CD4-positive, alpha-beta T cell (primary cell): ENCODE data around the gene NAB2. TPM values are rescaled to one million over a fixed set of nuclear protein-coding genes. Genes with fewer than 3 reads are reported as not detected.

Experiments
- ATAC-seq: fragments of 200-7000 bp; cut with Tn5 transposase; one replicate; pipeline ENCODE4 v1.10.0; 2022; ENCODE audit warnings: mild to moderate bottlenecking; ENCODE audit not compliant: poor library complexity
- CTCF ChIA-PET: fragments of 350-600 bp; sonication (Branson Sonifier 250); formaldehyde crosslinking; loops from one replicate; lab custom pipeline; 2021; ENCODE audit warnings: antibody characterized with exemption, inconsistent platforms; lab: Charles Lee
- POLR2A ChIA-PET: fragments of 350-600 bp; sonication (Branson Sonifier 250); formaldehyde crosslinking; loops from one replicate; lab custom pipeline; 2021; ENCODE audit warnings: antibody characterized with exemption, inconsistent platforms; lab: Charles Lee
- DNase-seq, 14 experiments: peaks; one replicate each; pipeline ENCODE4 v3.0.0-alpha.2; 2013 to 2020; ENCODE audit warnings: mixed read lengths in 2 of 14
- H3K27ac ChIP-seq, 2 donors: one replicate each; pipeline versions ENCODE4 v1.5.1 to v1.7.0; 2013; ENCODE audit warnings: low read length in 2 of 2, low read depth in 1 of 2, mild to moderate bottlenecking in 1 of 2
- H3K27me3 ChIP-seq, 2 experiments: 1 replicate in 1 of 2; 2 replicates in 1 of 2; pipeline versions ENCODE4 v1.6.1 to v1.7.0; 2013; ENCODE audit warnings: low read length in 2 of 2, control low read depth in 1 of 2, mild to moderate bottlenecking in 1 of 2, moderate library complexity in 1 of 2; ENCODE audit not compliant: insufficient read depth in 2 of 2, control insufficient read depth in 1 of 2
- H3K36me3 ChIP-seq: one replicate; pipeline ENCODE4 v1.6.1; 2013; ENCODE audit warnings: low read length, control low read depth; ENCODE audit not compliant: insufficient read depth
- H3K4me1 ChIP-seq: one replicate; pipeline ENCODE4 v1.6.1; 2013; ENCODE audit warnings: low read length, control low read depth; ENCODE audit not compliant: insufficient read depth
- H3K4me3 ChIP-seq: one replicate; pipeline ENCODE4 v1.5.1; 2013; ENCODE audit warnings: mild to moderate bottlenecking, low read length, moderate library complexity
- H3K9me3 ChIP-seq, 2 experiments: 1 replicate in 1 of 2; 2 replicates in 1 of 2; pipeline versions ENCODE4 v1.6.1 to v1.7.0; 2013; ENCODE audit warnings: low read length in 2 of 2, mild to moderate bottlenecking in 2 of 2, control low read depth in 1 of 2, moderate library complexity in 1 of 2; ENCODE audit not compliant: control insufficient read depth in 1 of 2, insufficient read depth in 1 of 2
- H3K27ac Mint-ChIP-seq: one replicate; pipeline ENCODE4 v1.8.0; 2020; ENCODE audit warnings: mixed read lengths
- H3K27me3 Mint-ChIP-seq: one replicate; pipeline ENCODE4 v1.8.0; 2021; ENCODE audit warnings: mixed read lengths
- H3K36me3 Mint-ChIP-seq: one replicate; pipeline ENCODE4 v1.8.0; 2021; ENCODE audit warnings: low read depth, mixed read lengths
- H3K4me1 Mint-ChIP-seq: one replicate; pipeline ENCODE4 v1.8.0; 2021; ENCODE audit warnings: low read depth, mixed read lengths
- H3K4me3 Mint-ChIP-seq: one replicate; pipeline ENCODE4 v1.8.0; 2020; ENCODE audit warnings: mild to moderate bottlenecking, mixed read lengths
- H3K9me3 Mint-ChIP-seq: one replicate; pipeline ENCODE4 v1.8.0; 2020; ENCODE audit warnings: mixed read lengths
- CTCF ChIP-seq: fragments of 200-600 bp; IDR thresholded peaks from one replicate; pipeline ENCODE4 v1.8.0; 2022; ENCODE audit warnings: antibody characterized with exemption, mild to moderate bottlenecking
- intact Hi-C, 2 experiments: fragments of 100-400 bp; cut with DNase I in 1 of 2; cut with micrococcal nuclease in 1 of 2; formaldehyde crosslinking; loops; one replicate each; pipeline versions ENCODE4 v1.15.1 to v1.9.0; 2023 to 2025; cut with DNase I, micrococcal nuclease
- total RNA-seq, 174 experiments: library from RNA in 2 of 174; stranded (reverse) in 2 of 174; gene quantifications; one replicate each; pipeline ENCODE4 v1.2.3 and lab custom pipeline; 2021 to 2026

NAB2 gene
- total RNA-seq, 2 experiments from 2014 or later = 4.8 to 6.1 TPM

- intact Hi-C loops = no loop called here
- Mint-ChIP-seq H3K9me3 (no peaks in the 10 kb centered on the region), H3K27me3 (no peaks in the 10 kb centered on the region), H3K4me3 (no peak overlapping the region), H3K27ac (peak overlapping the region; percentile 74), H3K36me3 (peaks cover 80% of the 10 kb centered on the region), H3K4me1 (peaks cover 62% of the 10 kb centered on the region)
- ChIA-PET CTCF (interaction anchor here (1.8 to 2.5 kb wide), 2 partner anchors 37 to 44 kb away, joined by 5 to 6 read pairs; no protein-coding TSS in a partner anchor), POLR2A (interaction anchor here (1.3 to 10.4 kb wide), 2 partner anchors 13 to 27 kb away, joined by 3 to 344 read pairs; partner anchors contain the start of genes NAB2 and NEMP1)
- Histone ChIP-seq H3K27ac (peak overlapping the region in 1 of 2 donors; percentile 37), H3K27me3 (no peaks in the 10 kb centered on the region), H3K9me3 (no peaks in the 10 kb centered on the region), H3K4me3 (no peak overlapping the region), H3K36me3 (peaks cover 64% of the 10 kb centered on the region), H3K4me1 (peaks cover 64% of the 10 kb centered on the region)
- ATAC-seq = no peak
- TF ChIP-seq CTCF = no peak
- DNase-seq = no peak
Measured at GRCh38 chr12:57106021-57106708, 17.3 kb downstream of the NAB2 start.

- Histone ChIP-seq H3K4me1 (peaks cover 70% of the 10 kb centered on the region), H3K36me3 (peaks cover 54% of the 10 kb centered on the region)
- peaks cover 4% of the 10 kb centered on the region for H3K27me3 Mint-ChIP-seq
Measured at GRCh38 chr12:57107456-57108155, 18.7 kb downstream of the NAB2 start.

More at GRCh38 chr12:57107456-57108155, 18.7 kb downstream of the NAB2 start:
- Histone ChIP-seq H3K27me3 (no peaks in the 10 kb centered on the region), H3K27ac (peak overlapping the region in 1 of 2 donors; percentile 47), H3K4me3 (no peak overlapping the region), H3K9me3 (no peaks in the 10 kb centered on the region)
- peaks cover 63% of the 10 kb centered on the region for H3K4me1 Mint-ChIP-seq
- ATAC-seq (no peak), DNase-seq (no peak)
- H3K27ac Mint-ChIP-seq = peak overlapping the region; percentile 74
- ChIA-PET CTCF (interaction anchor here (0.6 to 2.5 kb wide), 4 partner anchors 11 to 42 kb away, joined by 3 to 6 read pairs (median 4); no protein-coding TSS in a partner anchor), POLR2A (interaction anchor here (10.4 kb wide), 1 partner anchor 14 kb away, joined by 344 read pairs; the partner anchor contains the start of gene NAB2)
- H3K4me3 Mint-ChIP-seq = peak overlapping the region; percentile 57
- H3K36me3 Mint-ChIP-seq = peaks cover 80% of the 10 kb centered on the region
- no peaks in the 10 kb centered on the region for H3K9me3 Mint-ChIP-seq
- intact Hi-C loops = no loop called here
- no peak for TF ChIP-seq CTCF
